C4-2B (cell line): ENCODE results near the gene CCNJL.

Source experiments
- H3K27ac ChIP-seq: fragments of 450-650 bp; 2 replicates; pipeline ENCODE4 v1.5.1; 2017
- ZFX ChIP-seq: fragments of 450-650 bp; IDR thresholded peaks from 2 replicates; pipeline ENCODE4 v1.6.1; 2017
- TF ChIP-seq, protein P1 (sequence below): fragments of 450-650 bp; conservative IDR thresholded peaks from 2 replicates; pipeline ENCODE4 v1.5.1; 2017; ENCODE audit warnings: mild to moderate bottlenecking

Gene CCNJL

DNA sequence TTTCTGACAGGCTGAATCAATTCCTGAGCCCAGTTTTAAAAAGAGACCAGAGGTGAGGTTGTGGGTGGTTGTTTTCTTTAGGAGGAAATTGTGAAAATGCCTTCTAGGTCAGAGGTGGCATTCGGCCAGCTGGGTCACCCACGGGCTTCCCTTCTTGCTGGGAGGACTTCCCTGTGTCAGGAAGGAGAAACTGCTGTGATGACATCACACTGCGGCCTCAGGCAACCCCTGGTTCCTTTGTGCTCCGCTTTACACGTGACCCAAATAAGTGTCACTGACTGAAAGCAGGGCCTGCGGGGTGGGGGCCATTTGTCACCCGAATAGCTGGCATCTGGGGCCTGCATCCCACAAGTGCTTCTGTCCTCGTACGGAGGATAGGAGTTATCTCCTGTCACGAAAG, 43.3 kb downstream of the CCNJL start:
- no peak for TF ChIP-seq ZFX
- TF ChIP-seq, protein P1, sequence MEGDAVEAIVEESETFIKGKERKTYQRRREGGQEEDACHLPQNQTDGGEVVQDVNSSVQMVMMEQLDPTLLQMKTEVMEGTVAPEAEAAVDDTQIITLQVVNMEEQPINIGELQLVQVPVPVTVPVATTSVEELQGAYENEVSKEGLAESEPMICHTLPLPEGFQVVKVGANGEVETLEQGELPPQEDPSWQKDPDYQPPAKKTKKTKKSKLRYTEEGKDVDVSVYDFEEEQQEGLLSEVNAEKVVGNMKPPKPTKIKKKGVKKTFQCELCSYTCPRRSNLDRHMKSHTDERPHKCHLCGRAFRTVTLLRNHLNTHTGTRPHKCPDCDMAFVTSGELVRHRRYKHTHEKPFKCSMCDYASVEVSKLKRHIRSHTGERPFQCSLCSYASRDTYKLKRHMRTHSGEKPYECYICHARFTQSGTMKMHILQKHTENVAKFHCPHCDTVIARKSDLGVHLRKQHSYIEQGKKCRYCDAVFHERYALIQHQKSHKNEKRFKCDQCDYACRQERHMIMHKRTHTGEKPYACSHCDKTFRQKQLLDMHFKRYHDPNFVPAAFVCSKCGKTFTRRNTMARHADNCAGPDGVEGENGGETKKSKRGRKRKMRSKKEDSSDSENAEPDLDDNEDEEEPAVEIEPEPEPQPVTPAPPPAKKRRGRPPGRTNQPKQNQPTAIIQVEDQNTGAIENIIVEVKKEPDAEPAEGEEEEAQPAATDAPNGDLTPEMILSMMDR, result no peak
- H3K27ac ChIP-seq, result no peak overlapping the region

DNA sequence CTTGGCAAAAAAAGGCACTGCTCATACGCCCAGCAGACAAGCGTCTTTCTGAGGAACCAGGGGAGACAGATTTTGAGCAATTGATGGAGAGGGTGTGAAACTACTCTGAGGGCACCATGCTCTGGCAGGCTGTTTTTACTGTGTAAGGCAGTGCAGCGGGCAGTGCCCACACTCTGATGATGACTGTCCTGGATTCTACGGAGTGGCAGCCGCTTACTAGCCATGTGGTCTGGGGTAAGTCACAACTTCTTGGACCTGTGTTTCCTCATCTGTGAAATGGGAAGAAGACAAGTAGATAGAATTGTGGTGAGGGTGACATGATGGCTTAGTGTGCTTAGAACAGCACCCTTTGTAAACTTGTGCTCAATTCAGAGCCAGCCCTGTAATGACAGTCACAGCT, 44.2 kb downstream of the CCNJL start:
- no peak overlapping the region for H3K27ac ChIP-seq
- TF ChIP-seq, protein P1, result no peak
- no peak for TF ChIP-seq ZFX

GRCh38 chr5:160266752-160267345, 45.5 kb downstream of the CCNJL start:
- TF ChIP-seq, protein P1, result no peak
- TF ChIP-seq ZFX, result no peak
- no peak overlapping the region for H3K27ac ChIP-seq

DNA sequence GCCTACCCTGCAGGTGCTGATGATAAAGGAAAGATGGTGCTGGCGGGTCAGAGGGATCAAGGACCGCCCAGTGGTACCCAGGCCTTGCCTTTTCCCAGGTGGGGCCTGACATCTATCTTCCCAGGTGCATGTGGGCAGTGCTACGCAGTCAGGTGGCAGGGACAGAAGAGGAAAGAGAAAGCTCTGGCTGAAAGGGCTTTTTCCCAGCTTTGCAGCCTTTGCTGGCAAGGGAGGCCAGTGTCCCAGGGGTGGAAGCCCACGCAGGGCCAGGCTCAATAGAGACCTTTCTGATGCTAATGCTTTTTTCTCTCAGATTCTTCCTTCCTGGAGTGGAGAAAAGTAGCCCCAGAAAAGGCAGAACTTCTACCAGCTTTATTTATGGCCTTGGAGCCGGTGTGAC, 46.3 kb downstream of the CCNJL start:
- TF ChIP-seq, protein P1, result no peak
- no peak for TF ChIP-seq ZFX
- H3K27ac ChIP-seq, result no peak overlapping the region

GRCh38 chr5:160263326-160263855, 49.0 kb downstream of the CCNJL start:
- no peak for TF ChIP-seq ZFX
- TF ChIP-seq, protein P1, result no peak
- no peak overlapping the region for H3K27ac ChIP-seq

- TF ChIP-seq ZFX, result no peak
- TF ChIP-seq, protein P1, result no peak
- peak overlapping the region; percentile 33 for H3K27ac ChIP-seq
Observed at GRCh38 chr5:160262151-160263074, 50.0 kb downstream of the CCNJL start.
